Measurements from ENCODE around the gene CARHSP1. TPM values are rescaled to one million over a fixed set of nuclear protein-coding genes. Genes with fewer than 3 reads are reported as not detected.

The CARHSP1 gene
- total and polyA plus RNA-seq, 2 of the 4 experiments (the other 2 are of a cell fraction), result 121 to 138 TPM

GRCh38 chr16:8848231-8848938, 20.4 kb downstream of the CARHSP1 start:
- H3K4me2 ChIP-seq (ENCODE audit: low read depth, low read length), result no peak overlapping the region
- H4K8ac ChIP-seq (ENCODE audit: low read depth in 2 of 2, low read length in 2 of 2), result no peak overlapping the region; a peak in 1 of 4 replicates
- in situ Hi-C loops (cut with MboI; ENCODE audit: low sequenced_read_pairs) (no loop called here), intact Hi-C loops (cut with micrococcal nuclease) (no loop called here), dilution Hi-C loops (cut with HindIII; ENCODE audit: low sequenced_read_pairs, unreplicated experiment) (no loop called here)
- peak overlapping the region; percentile 8 for H3K27ac ChIP-seq (ENCODE audit: insufficient read depth, low read length)
- no peak overlapping the region for H3K4me3 ChIP-seq (ENCODE audit: insufficient read depth, low read depth, low read length)
- peaks cover 17% of the 10 kb centered on the region for H3K9me1 ChIP-seq (ENCODE audit: insufficient read depth, low read length)
- H3K56ac ChIP-seq (ENCODE audit: extremely low read depth, insufficient read depth, low read length), result no peak overlapping the region
- H3K9me3 ChIP-seq (ENCODE audit: control insufficient read depth, insufficient read depth, low read length), result no peaks in the 10 kb centered on the region
- 94% methylated on average over 10 of the region's 26 CpGs; no CpG with 5 or more reads in 1 of the 2 experiments for WGBS, 2 experiments (ENCODE audit: extremely low coverage in 2 of 2, insufficient read length in 1 of 2)
- H3K36me3 ChIP-seq (ENCODE audit: control insufficient read depth, insufficient read depth, low read length), result peaks cover 56% of the 10 kb centered on the region
- H2BK5ac ChIP-seq (ENCODE audit: low read depth, low read length, poor library complexity, severe bottlenecking), result peak overlapping the region; percentile 73
- H4K91ac ChIP-seq (ENCODE audit: insufficient read depth, low read depth, low read length), result no peak overlapping the region
- no peak overlapping the region for H4K5ac ChIP-seq (ENCODE audit: low read depth, low read length)
- H3K4me1 ChIP-seq (ENCODE audit: control insufficient read depth, insufficient read depth, low read length), result peaks cover 23% of the 10 kb centered on the region
- no TSS peak for BruUV-seq (replicated peaks)
- peaks cover 77% of the 10 kb centered on the region for H4K20me1 ChIP-seq (ENCODE audit: insufficient read depth, low read length)
- H2BK20ac ChIP-seq (ENCODE audit: low read depth, low read length), result no peak overlapping the region
- H3K23ac ChIP-seq (ENCODE audit: low read depth, low read length), result peak overlapping the region; percentile 0; the same call in 1 of the 2 replicates
- peaks cover 26 to 68% of the 10 kb centered on the region in 2 experiments; a peak in 3 of 4 replicates for H3K79me1 ChIP-seq (ENCODE audit: low read depth in 1 of 2, low read length in 2 of 2)
- no peaks in the 10 kb centered on the region for H3K27me3 ChIP-seq (ENCODE audit: control insufficient read depth, insufficient read depth, low read length)
- H3K4ac ChIP-seq (ENCODE audit: low read depth, low read length), result 0 out of 2 replicates have a peak overlapping the region, but pooled peaks have one; percentile 24
- POLR2A ChIA-PET (ENCODE audit: unreplicated experiment), result no interaction called here
- H2AFZ ChIP-seq (replicated peaks; ENCODE audit: low read length, poor library complexity), result peak overlapping the region; percentile 23
- H3K9ac ChIP-seq (ENCODE audit: low read depth, low read length), result no peak overlapping the region
- 0 out of 2 replicates have a peak overlapping the region, but pooled peaks have one; percentile 37 for H2AK5ac ChIP-seq (ENCODE audit: low read depth, low read length)
- H2BK120ac ChIP-seq (ENCODE audit: low read depth, low read length), result no peak overlapping the region; the same call in 1 of the 2 replicates
- DNase-seq, result no peak
- ATAC-seq (ENCODE audit: low read depth), result peak; percentile 5
- no peak overlapping the region for H2BK15ac ChIP-seq (ENCODE audit: low read depth, low read length)
- peak overlapping the region; percentile 80 for H2AK9ac ChIP-seq (replicated peaks; ENCODE audit: low read depth, low read length, poor library complexity)
- H3K14ac ChIP-seq (replicated peaks; ENCODE audit: low read depth, low read length), result no peak overlapping the region
- no peak overlapping the region for H3K18ac ChIP-seq (ENCODE audit: low read depth, low read length)
- CTCF ChIA-PET, result no interaction called here
- TF ChIP-seq BHLHE40 (IDR thresholded peaks at IDR 0.05; ENCODE audit: low read depth, low read length) (no peak), NFE2L2 (IDR thresholded peaks at IDR 0.05; ENCODE audit: low read depth, low read length) (no peak), ELK1 (IDR thresholded peaks at IDR 0.05; ENCODE audit: borderline replicate concordance, low read depth, low read length) (no peak), RCOR1 (IDR thresholded peaks at IDR 0.05; ENCODE audit: insufficient replicate concordance, low read length) (no peak), POLR2A (IDR thresholded peaks at IDR 0.05; ENCODE audit: low read depth, low read length) (no peak), CEBPB (IDR thresholded peaks at IDR 0.05; ENCODE audit: low read depth, low read length) (no peak), MXI1 (IDR thresholded peaks at IDR 0.05; ENCODE audit: borderline replicate concordance, low read depth, low read length) (no peak), FOS (IDR thresholded peaks at IDR 0.05; ENCODE audit: low read depth, low read length) (no peak), USF2 (IDR thresholded peaks at IDR 0.05; ENCODE audit: low read depth, low read length) (no peak), MAZ (IDR thresholded peaks at IDR 0.05; ENCODE audit: borderline replicate concordance, low read depth, low read length) (no peak), SMC3 (IDR thresholded peaks at IDR 0.05; ENCODE audit: low read depth, low read length) (no peak), CHD1 (IDR thresholded peaks at IDR 0.05; ENCODE audit: low read depth, low read length) (no peak), CTCF (conservative IDR thresholded peaks at IDR 0.05; ENCODE audit: low read depth, low read length) (no peak), RAD21 (IDR thresholded peaks at IDR 0.05; ENCODE audit: low read length) (no peak), RFX5 (IDR thresholded peaks at IDR 0.05; ENCODE audit: low read depth, low read length) (no peak)
